GM23338 (cell line): ENCODE measurements around the gene HOXB3. TPM values are rescaled to one million over a fixed set of nuclear protein-coding genes. Genes with fewer than 3 reads are reported as not detected.

Experiments
- ATAC-seq: fragments of 200-7000 bp; cut with Tn5 transposase; 3 replicates; pipeline ENCODE4 v1.9.1; 2020
- DNase-seq: peaks from one replicate; pipeline ENCODE4 v3.0.0-alpha.2; 2015; ENCODE audit warnings: low spot score
- H2AFZ ChIP-seq: fragments of 200-600 bp; sonication (generic); 2 replicates; pipeline ENCODE4 v1.8.0; 2016; ENCODE audit warnings: antibody characterized with exemption, mild to moderate bottlenecking, moderate library complexity
- H3F3A ChIP-seq: fragments of 200-600 bp; sonication (generic); replicated peaks from 2 replicates; pipeline ENCODE4 v1.8.0; 2017; ENCODE audit warnings: antibody characterized with exemption, mixed run types, low read depth
- H3K27ac ChIP-seq: fragments of 200-600 bp; sonication (generic); 2 replicates; pipeline ENCODE4 v1.6.1; 2016; ENCODE audit warnings: low read depth
- H3K27me3 ChIP-seq: fragments of 200-600 bp; sonication (generic); 2 replicates; pipeline ENCODE4 v1.8.0; 2016; ENCODE audit warnings: mild to moderate bottlenecking, mixed run types, moderate library complexity; ENCODE audit not compliant: insufficient read depth
- H3K36me3 ChIP-seq: fragments of 200-600 bp; sonication (generic); 2 replicates; pipeline ENCODE4 v1.8.0; 2016; ENCODE audit warnings: mild to moderate bottlenecking; ENCODE audit not compliant: insufficient read depth
- H3K4me1 ChIP-seq: fragments of 200-600 bp; sonication (generic); 2 replicates; pipeline ENCODE4 v1.8.0; 2016; ENCODE audit warnings: mild to moderate bottlenecking, moderate library complexity; ENCODE audit not compliant: insufficient read depth
- H3K4me2 ChIP-seq: fragments of 200-600 bp; sonication (generic); 2 replicates; pipeline ENCODE4 v1.7.1; 2017; ENCODE audit warnings: mixed run types
- H3K4me3 ChIP-seq: fragments of 200-600 bp; sonication (generic); 2 replicates; pipeline ENCODE4 v1.6.1; 2016; ENCODE audit warnings: mixed run types
- H3K79me2 ChIP-seq: fragments of 200-600 bp; sonication (generic); replicated peaks from 2 replicates; pipeline ENCODE4 v1.8.0; 2017; ENCODE audit warnings: mild to moderate bottlenecking; ENCODE audit not compliant: insufficient read depth
- H3K9me2 ChIP-seq: fragments of 200-600 bp; sonication (generic); 2 replicates; pipeline ENCODE4 v1.8.0; 2017; ENCODE audit not compliant: insufficient read depth
- H4K20me1 ChIP-seq: fragments of 200-600 bp; sonication (generic); replicated peaks from 2 replicates; pipeline ENCODE4 v1.8.0; 2017; ENCODE audit warnings: mild to moderate bottlenecking; ENCODE audit not compliant: insufficient read depth
- H3K27ac Mint-ChIP-seq: 2 replicates; pipeline ENCODE4 v1.8.0; 2020; ENCODE audit warnings: inconsistent platforms, mild to moderate bottlenecking, moderate library complexity, mixed read lengths
- H3K27me3 Mint-ChIP-seq: 3 replicates; pipeline ENCODE4 v1.8.0; 2022; ENCODE audit warnings: low read depth, mild to moderate bottlenecking, moderate library complexity, mixed read lengths, inconsistent platforms; ENCODE audit not compliant: insufficient read depth, poor library complexity
- H3K36me3 Mint-ChIP-seq: 3 replicates; pipeline ENCODE4 v1.8.0; 2021; ENCODE audit warnings: low read depth, mild to moderate bottlenecking, inconsistent platforms, moderate library complexity, mixed read lengths
- H3K4me1 Mint-ChIP-seq: 3 replicates; pipeline ENCODE4 v1.8.0; 2020; ENCODE audit warnings: mild to moderate bottlenecking, inconsistent platforms, mixed read lengths
- H3K4me3 Mint-ChIP-seq: 3 replicates; pipeline ENCODE4 v1.8.0; 2021; ENCODE audit warnings: moderate library complexity, mild to moderate bottlenecking, inconsistent platforms, mixed read lengths
- H3K9me3 Mint-ChIP-seq: 3 replicates; pipeline ENCODE4 v1.8.0; 2020; ENCODE audit warnings: moderate library complexity, mild to moderate bottlenecking, inconsistent platforms, mixed read lengths
- CTCF ChIP-seq, 2 experiments: fragments of 200-600 bp in 1 of 2; sonication (generic) in 1 of 2; conservative IDR thresholded peaks; 2 replicates each; pipeline versions ENCODE4 v1.5.1 to v1.6.1; 2016 to 2017; ENCODE audit warnings: antibody characterized with exemption in 2 of 2, low read depth in 2 of 2, mild to moderate bottlenecking in 2 of 2, moderate library complexity in 1 of 2
- EZH2 ChIP-seq: fragments of 200-600 bp; sonication (generic); IDR thresholded peaks from one replicate; pipeline ENCODE4 v1.8.0; 2017; ENCODE audit warnings: antibody characterized with exemption, mild to moderate bottlenecking, low read depth; ENCODE audit not compliant: unreplicated experiment
- POLR2AphosphoS5 ChIP-seq: IDR thresholded peaks from 2 replicates; pipeline ENCODE4 v1.6.1; 2016; ENCODE audit warnings: antibody characterized with exemption, low read depth
- polyA plus RNA-seq: library from polyadenylated mRNA; unstranded; fragments of >200 nt; fragmentation: Nextera tagmentation; extraction: Ambion mirVana; gene quantifications from 2 replicates; pipeline ENCODE4 v1.2.1, GENCODE V29; 2016
- total RNA-seq: library from RNA; depleted of rRNA; stranded (reverse); fragments of >200 nt; shearing (Covaris generic); gene quantifications from 2 replicates; pipeline ENCODE4 v1.2.3, GENCODE V29; 2014
- TF ChIP-seq, protein P1 (sequence below): IDR thresholded peaks from 2 replicates; pipeline ENCODE4 v1.6.1; 2016; ENCODE audit warnings: antibody characterized with exemption

HOXB3 gene
- total and polyA plus RNA-seq, 2 experiments from 2014 or later = 0.17 TPM; not detected in 1

DNA sequence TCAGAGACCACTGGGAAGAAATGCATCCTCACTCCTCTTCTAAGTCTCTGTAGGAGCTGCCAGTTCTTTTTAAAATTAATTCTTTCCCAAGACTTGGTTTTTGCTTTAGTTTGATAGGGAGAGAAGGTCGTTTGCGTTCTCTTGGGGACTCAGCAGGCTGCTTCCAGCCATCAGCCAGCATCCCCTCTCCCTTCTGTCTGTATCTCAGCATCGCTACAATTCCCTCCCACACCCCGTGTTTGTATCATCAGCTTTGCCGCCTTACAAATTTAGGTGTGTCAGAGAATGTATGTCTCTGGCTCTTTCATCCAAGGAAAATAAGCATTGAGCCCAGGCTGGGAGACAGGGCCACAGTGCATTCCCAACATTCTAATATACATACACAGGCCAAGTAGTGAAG is 9.3 kb upstream of the HOXB3 start:
- no peak overlapping the region for H2AFZ ChIP-seq
- no peak overlapping the region for H3K4me2 ChIP-seq
- no peaks in the 10 kb centered on the region for H3K9me2 ChIP-seq
- H3K4me1 Mint-ChIP-seq = peaks cover 27% of the 10 kb centered on the region
- H3K36me3 ChIP-seq = no peaks in the 10 kb centered on the region
- peaks cover 100% of the 10 kb centered on the region for H3K27me3 ChIP-seq
- DNase-seq (no peak), ATAC-seq (no peak)
- peaks cover 3% of the 10 kb centered on the region; the same call in 1 of the 3 replicates for H3K36me3 Mint-ChIP-seq
- peaks cover 49% of the 10 kb centered on the region for H3K4me1 ChIP-seq
- H3K4me3 ChIP-seq = no peak overlapping the region
- H3K27ac ChIP-seq = no peak overlapping the region
- H3K79me2 ChIP-seq = no peaks in the 10 kb centered on the region
- H3K9me3 Mint-ChIP-seq = peaks cover 4% of the 10 kb centered on the region; the same call in 1 of the 3 replicates
- H3K4me3 Mint-ChIP-seq = no peak overlapping the region
- H3K27me3 Mint-ChIP-seq = peaks cover 100% of the 10 kb centered on the region
- peaks cover 66% of the 10 kb centered on the region for H4K20me1 ChIP-seq
- peaks cover 64% of the 10 kb centered on the region for H3F3A ChIP-seq
- no peak overlapping the region for H3K27ac Mint-ChIP-seq
- TF ChIP-seq CTCF (conservative IDR thresholded peaks at IDR 0.05; ENCODE audit: low read depth in 2 of 2) (no peak), POLR2AphosphoS5 (no peak), EZH2 (peak; percentile 92)

GRCh38 chr17:48598736-48599135 is 8.7 kb upstream of the HOXB3 start:
- DNase-seq (no peak), ATAC-seq (no peak)
- H3K79me2 ChIP-seq = no peaks in the 10 kb centered on the region
- H3K4me2 ChIP-seq = no peak overlapping the region
- no peak overlapping the region for H3K27ac ChIP-seq
- no peak overlapping the region for H3K27ac Mint-ChIP-seq
- peaks cover 4% of the 10 kb centered on the region; the same call in 1 of the 3 replicates for H3K9me3 Mint-ChIP-seq
- no peaks in the 10 kb centered on the region for H3K36me3 ChIP-seq
- H3K9me2 ChIP-seq = no peaks in the 10 kb centered on the region
- TF ChIP-seq CTCF (conservative IDR thresholded peaks at IDR 0.05; ENCODE audit: low read depth in 2 of 2) = no peak
- peak; percentile 62 for TF ChIP-seq EZH2
- TF ChIP-seq, protein P1, sequence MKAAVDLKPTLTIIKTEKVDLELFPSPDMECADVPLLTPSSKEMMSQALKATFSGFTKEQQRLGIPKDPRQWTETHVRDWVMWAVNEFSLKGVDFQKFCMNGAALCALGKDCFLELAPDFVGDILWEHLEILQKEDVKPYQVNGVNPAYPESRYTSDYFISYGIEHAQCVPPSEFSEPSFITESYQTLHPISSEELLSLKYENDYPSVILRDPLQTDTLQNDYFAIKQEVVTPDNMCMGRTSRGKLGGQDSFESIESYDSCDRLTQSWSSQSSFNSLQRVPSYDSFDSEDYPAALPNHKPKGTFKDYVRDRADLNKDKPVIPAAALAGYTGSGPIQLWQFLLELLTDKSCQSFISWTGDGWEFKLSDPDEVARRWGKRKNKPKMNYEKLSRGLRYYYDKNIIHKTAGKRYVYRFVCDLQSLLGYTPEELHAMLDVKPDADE = no peak
- peaks cover 63% of the 10 kb centered on the region for H3F3A ChIP-seq
- H3K27me3 Mint-ChIP-seq = peaks cover 100% of the 10 kb centered on the region
- peaks cover 31% of the 10 kb centered on the region for H3K4me1 Mint-ChIP-seq
- H3K4me3 ChIP-seq = no peak overlapping the region
- peaks cover 49% of the 10 kb centered on the region for H3K4me1 ChIP-seq
- H3K36me3 Mint-ChIP-seq = peaks cover 3% of the 10 kb centered on the region; the same call in 1 of the 3 replicates
- H4K20me1 ChIP-seq = peaks cover 63% of the 10 kb centered on the region
- H3K27me3 ChIP-seq = peaks cover 100% of the 10 kb centered on the region
- H2AFZ ChIP-seq = no peak overlapping the region
- H3K4me3 Mint-ChIP-seq = no peak overlapping the region
